Natural killer cell treated with Interleukin-12 subunit alpha and Interleukin-12 subunit beta and Interleukin-15 and Interleukin-18, amount 100 ng/mL, for 72 hours (primary cell): ENCODE measurements around the gene MANBA. TPM values are rescaled to one million over a fixed set of nuclear protein-coding genes. Genes with fewer than 3 reads are reported as not detected.

ENCODE experiments used
- ATAC-seq, 2 donors: fragments of 150-1000 bp; cut with Tn5 transposase in 1 of 2; sonication (Bioruptor Pico), chemical (Tn5 transposase) in 1 of 2; 2 replicates each; pipeline ENCODE4 v1.10.0; 2021
- DNase-seq: peaks from one replicate; pipeline ENCODE4 v3.0.0; 2022; ENCODE audit warnings: low spot score
- H3K27ac Mint-ChIP-seq, 2 donors: 1 replicate in 1 of 2; 2 replicates in 1 of 2; pipeline ENCODE4 v1.8.0; 2022; ENCODE audit warnings: mixed read lengths in 2 of 2, mild to moderate bottlenecking in 1 of 2, moderate library complexity in 1 of 2
- H3K27me3 Mint-ChIP-seq, 2 donors: 1 replicate in 1 of 2; 2 replicates in 1 of 2; pipeline ENCODE4 v1.8.0; 2022; ENCODE audit warnings: mixed read lengths in 2 of 2
- H3K36me3 Mint-ChIP-seq: one replicate; pipeline ENCODE4 v1.8.0; 2022; ENCODE audit warnings: mixed read lengths
- H3K4me1 Mint-ChIP-seq, 2 donors: 1 replicate in 1 of 2; 2 replicates in 1 of 2; pipeline ENCODE4 v1.8.0; 2022; ENCODE audit warnings: low read depth in 2 of 2, mixed read lengths in 2 of 2, mild to moderate bottlenecking in 1 of 2
- H3K4me3 Mint-ChIP-seq: one replicate; pipeline ENCODE4 v1.8.0; 2022; ENCODE audit warnings: mixed read lengths
- H3K9me3 Mint-ChIP-seq: 2 replicates; pipeline ENCODE4 v1.8.0; 2022; ENCODE audit warnings: mixed read lengths
- total RNA-seq, 2 donors: library from RNA; stranded (reverse); gene quantifications; one replicate each; pipeline ENCODE4 v1.2.3, GENCODE V29; 2022

Gene MANBA
- total RNA-seq, 2 donors from 2014 or later = 14.7 to 15.5 TPM

- no peak for DNase-seq
- Mint-ChIP-seq H3K27me3 (no peaks in the 10 kb centered on the region), H3K36me3 (peaks cover 8% of the 10 kb centered on the region), H3K9me3 (no peaks in the 10 kb centered on the region), H3K4me1 (peaks cover 0 to 2% of the 10 kb centered on the region in 2 donors), H3K27ac (no peak overlapping the region), H3K4me3 (no peak overlapping the region)
- ATAC-seq = no peak
Measured at GRCh38 chr4:102663073-102663472, 97.7 kb downstream of the MANBA start.

- no peak for ATAC-seq
- no peaks in the 10 kb centered on the region for H3K9me3 Mint-ChIP-seq
- DNase-seq = no peak
- H3K27me3 Mint-ChIP-seq = no peaks in the 10 kb centered on the region
- no peaks in the 10 kb centered on the region for H3K36me3 Mint-ChIP-seq
- no peak overlapping the region for H3K27ac Mint-ChIP-seq
- H3K4me1 Mint-ChIP-seq = no peaks in the 10 kb centered on the region
- H3K4me3 Mint-ChIP-seq = no peak overlapping the region
Measured at GRCh38 chr4:102657206-102657605, 103.6 kb downstream of the MANBA start.

GRCh38 chr4:102647117-102647516, 113.7 kb downstream of the MANBA start:
- ATAC-seq (no peak), DNase-seq (no peak)
- H3K27ac Mint-ChIP-seq = no peak overlapping the region
- no peaks in the 10 kb centered on the region for H3K27me3 Mint-ChIP-seq
- H3K4me1 Mint-ChIP-seq = no peaks in the 10 kb centered on the region
- no peaks in the 10 kb centered on the region for H3K9me3 Mint-ChIP-seq
- peaks cover 11% of the 10 kb centered on the region for H3K36me3 Mint-ChIP-seq
- no peak overlapping the region for H3K4me3 Mint-ChIP-seq

GRCh38 chr4:102642631-102643298, 118.0 kb downstream of the MANBA start:
- Mint-ChIP-seq H3K4me1 (no peaks in the 10 kb centered on the region), H3K27me3 (no peaks in the 10 kb centered on the region)

GRCh38 chr4:102641793-102642192, 119.0 kb downstream of the MANBA start:
- no peak for DNase-seq
- Mint-ChIP-seq H3K9me3 (no peaks in the 10 kb centered on the region), H3K27me3 (no peaks in the 10 kb centered on the region), H3K4me1 (no peaks in the 10 kb centered on the region), H3K4me3 (no peak overlapping the region), H3K27ac (no peak overlapping the region), H3K36me3 (no peaks in the 10 kb centered on the region)
- no peak for ATAC-seq

More at GRCh38 chr4:102642631-102643298, 118.0 kb downstream of the MANBA start:
- Mint-ChIP-seq H3K36me3 (no peaks in the 10 kb centered on the region), H3K27ac (no peak overlapping the region), H3K4me3 (no peak overlapping the region), H3K9me3 (no peaks in the 10 kb centered on the region)
- no peak for DNase-seq
- ATAC-seq = no peak

GRCh38 chr4:102640669-102641068, 120.1 kb downstream of the MANBA start:
- DNase-seq = no peak
- Mint-ChIP-seq H3K9me3 (no peaks in the 10 kb centered on the region), H3K4me3 (no peak overlapping the region), H3K27ac (no peak overlapping the region), H3K4me1 (no peaks in the 10 kb centered on the region), H3K27me3 (no peaks in the 10 kb centered on the region), H3K36me3 (no peaks in the 10 kb centered on the region)
- no peak for ATAC-seq

GRCh38 chr4:102639598-102639997, 121.2 kb downstream of the MANBA start:
- Mint-ChIP-seq H3K27ac (no peak overlapping the region), H3K27me3 (no peaks in the 10 kb centered on the region), H3K36me3 (no peaks in the 10 kb centered on the region), H3K4me1 (peaks cover 3 to 5% of the 10 kb centered on the region in 2 donors), H3K4me3 (no peak overlapping the region), H3K9me3 (no peaks in the 10 kb centered on the region)
- ATAC-seq (no peak), DNase-seq (no peak)

GRCh38 chr4:102638621-102639020, 122.1 kb downstream of the MANBA start:
- H3K27ac Mint-ChIP-seq = no peak overlapping the region
- no peak overlapping the region for H3K4me3 Mint-ChIP-seq

GRCh38 chr4:102637391-102637790, 123.4 kb downstream of the MANBA start:
- Mint-ChIP-seq H3K36me3 (no peaks in the 10 kb centered on the region), H3K4me1 (peaks cover 3 to 6% of the 10 kb centered on the region in 2 donors), H3K27ac (no peak overlapping the region), H3K4me3 (no peak overlapping the region), H3K27me3 (no peaks in the 10 kb centered on the region), H3K9me3 (no peaks in the 10 kb centered on the region)
- ATAC-seq (peak in 1 of 2 donors; percentile 6), DNase-seq (no peak)

More at GRCh38 chr4:102638621-102639020, 122.1 kb downstream of the MANBA start:
- DNase-seq (no peak), ATAC-seq (no peak)
- Mint-ChIP-seq H3K4me1 (peaks cover 3 to 6% of the 10 kb centered on the region in 2 donors), H3K9me3 (no peaks in the 10 kb centered on the region), H3K36me3 (no peaks in the 10 kb centered on the region), H3K27me3 (no peaks in the 10 kb centered on the region)

GRCh38 chr4:102633100-102633499, 127.7 kb downstream of the MANBA start:
- Mint-ChIP-seq H3K36me3 (no peaks in the 10 kb centered on the region), H3K4me3 (no peak overlapping the region), H3K4me1 (peaks cover 14 to 23% of the 10 kb centered on the region in 2 donors), H3K9me3 (no peaks in the 10 kb centered on the region), H3K27me3 (no peaks in the 10 kb centered on the region), H3K27ac (no peak overlapping the region)
- DNase-seq (no peak), ATAC-seq (no peak)

GRCh38 chr4:102632241-102633065, 128.3 kb downstream of the MANBA start:
- Mint-ChIP-seq H3K4me3 (no peak overlapping the region), H3K4me1 (peaks cover 18 to 30% of the 10 kb centered on the region in 2 donors), H3K36me3 (no peaks in the 10 kb centered on the region), H3K9me3 (no peaks in the 10 kb centered on the region), H3K27ac (no peak overlapping the region), H3K27me3 (no peaks in the 10 kb centered on the region)
- no peak for ATAC-seq
- no peak for DNase-seq

- Mint-ChIP-seq H3K36me3 (no peaks in the 10 kb centered on the region), H3K4me1 (peaks cover 26 to 37% of the 10 kb centered on the region in 2 donors), H3K4me3 (no peak overlapping the region), H3K9me3 (no peaks in the 10 kb centered on the region), H3K27me3 (no peaks in the 10 kb centered on the region), H3K27ac (no peak overlapping the region)
- DNase-seq (no peak), ATAC-seq (no peak)
Measured at GRCh38 chr4:102631616-102632015, 129.2 kb downstream of the MANBA start.

GRCh38 chr4:102629673-102630072, 131.1 kb downstream of the MANBA start:
- H3K9me3 Mint-ChIP-seq = no peaks in the 10 kb centered on the region
- DNase-seq (no peak), ATAC-seq (no peak)
- H3K36me3 Mint-ChIP-seq = no peaks in the 10 kb centered on the region
- H3K27me3 Mint-ChIP-seq = no peaks in the 10 kb centered on the region
- no peak overlapping the region for H3K27ac Mint-ChIP-seq
- no peak overlapping the region for H3K4me3 Mint-ChIP-seq
- H3K4me1 Mint-ChIP-seq = peaks cover 30 to 42% of the 10 kb centered on the region in 2 donors

GRCh38 chr4:102627831-102628523, 132.8 kb downstream of the MANBA start:
- H3K9me3 Mint-ChIP-seq = no peaks in the 10 kb centered on the region
- H3K27me3 Mint-ChIP-seq = no peaks in the 10 kb centered on the region
- no peaks in the 10 kb centered on the region for H3K36me3 Mint-ChIP-seq
- peak overlapping the region in 1 of 2 donors; percentile 76 for H3K27ac Mint-ChIP-seq
- peak overlapping the region; percentile 31 for H3K4me3 Mint-ChIP-seq
- no peak for DNase-seq
- peaks cover 29 to 39% of the 10 kb centered on the region in 2 donors for H3K4me1 Mint-ChIP-seq
- ATAC-seq = peak; percentile 54 to 75
